ENCODE measurements around the gene WDHD1.
"Not testable (repeated sequence)": the region's sequence is repeated elsewhere in the genome, so short reads cannot be mapped to it uniquely, and the experiment has no call there.

Gene WDHD1, protein sequence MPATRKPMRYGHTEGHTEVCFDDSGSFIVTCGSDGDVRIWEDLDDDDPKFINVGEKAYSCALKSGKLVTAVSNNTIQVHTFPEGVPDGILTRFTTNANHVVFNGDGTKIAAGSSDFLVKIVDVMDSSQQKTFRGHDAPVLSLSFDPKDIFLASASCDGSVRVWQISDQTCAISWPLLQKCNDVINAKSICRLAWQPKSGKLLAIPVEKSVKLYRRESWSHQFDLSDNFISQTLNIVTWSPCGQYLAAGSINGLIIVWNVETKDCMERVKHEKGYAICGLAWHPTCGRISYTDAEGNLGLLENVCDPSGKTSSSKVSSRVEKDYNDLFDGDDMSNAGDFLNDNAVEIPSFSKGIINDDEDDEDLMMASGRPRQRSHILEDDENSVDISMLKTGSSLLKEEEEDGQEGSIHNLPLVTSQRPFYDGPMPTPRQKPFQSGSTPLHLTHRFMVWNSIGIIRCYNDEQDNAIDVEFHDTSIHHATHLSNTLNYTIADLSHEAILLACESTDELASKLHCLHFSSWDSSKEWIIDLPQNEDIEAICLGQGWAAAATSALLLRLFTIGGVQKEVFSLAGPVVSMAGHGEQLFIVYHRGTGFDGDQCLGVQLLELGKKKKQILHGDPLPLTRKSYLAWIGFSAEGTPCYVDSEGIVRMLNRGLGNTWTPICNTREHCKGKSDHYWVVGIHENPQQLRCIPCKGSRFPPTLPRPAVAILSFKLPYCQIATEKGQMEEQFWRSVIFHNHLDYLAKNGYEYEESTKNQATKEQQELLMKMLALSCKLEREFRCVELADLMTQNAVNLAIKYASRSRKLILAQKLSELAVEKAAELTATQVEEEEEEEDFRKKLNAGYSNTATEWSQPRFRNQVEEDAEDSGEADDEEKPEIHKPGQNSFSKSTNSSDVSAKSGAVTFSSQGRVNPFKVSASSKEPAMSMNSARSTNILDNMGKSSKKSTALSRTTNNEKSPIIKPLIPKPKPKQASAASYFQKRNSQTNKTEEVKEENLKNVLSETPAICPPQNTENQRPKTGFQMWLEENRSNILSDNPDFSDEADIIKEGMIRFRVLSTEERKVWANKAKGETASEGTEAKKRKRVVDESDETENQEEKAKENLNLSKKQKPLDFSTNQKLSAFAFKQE

GRCh38 chr14:55026793-55027561 is at the start of gene WDHD1, which contains the start of gene SOCS4:
TSS of gene WDHD1 (minus strand) at chr14:55027099. CDS start at chr14:55026787, 312 bp downstream.
TSS of gene SOCS4 (plus strand) at chr14:55027236. CDS start at chr14:55043042, 15,806 bp downstream.
- DNase-seq = peak; percentile 93

DNA sequence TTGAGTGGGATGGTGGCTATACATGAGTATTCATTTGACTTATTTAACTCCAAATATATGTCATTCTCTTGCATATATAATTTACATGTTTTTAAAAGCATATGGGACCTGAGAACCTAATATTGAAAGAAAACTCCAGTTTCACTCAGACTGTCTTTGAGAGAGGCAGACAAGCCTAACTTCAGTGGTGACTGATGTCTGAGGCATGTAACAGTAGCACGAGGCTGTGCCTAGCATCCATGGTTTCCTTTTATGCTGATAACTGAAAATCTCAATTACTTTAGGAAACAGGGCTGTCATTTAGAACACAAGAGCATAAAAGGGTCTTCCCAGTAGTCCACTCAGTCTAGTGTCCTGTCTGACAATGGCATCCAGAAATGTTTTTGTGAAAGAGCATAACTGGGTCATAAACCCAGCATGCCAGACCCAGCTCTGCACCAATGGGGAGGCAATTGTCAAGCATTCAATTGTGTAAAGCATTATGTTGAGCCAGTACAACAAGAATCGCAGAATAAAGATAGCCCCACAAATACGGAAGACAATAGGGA is 48.8 kb upstream of the WDHD1 start:
- no peak for DNase-seq

- no peak for DNase-seq
Measured at GRCh38 chr14:55074662-55075061, 47.8 kb upstream of the WDHD1 start.

- DNase-seq = no peak
Measured at GRCh38 chr14:55073856-55074255, 47.0 kb upstream of the WDHD1 start.

DNA sequence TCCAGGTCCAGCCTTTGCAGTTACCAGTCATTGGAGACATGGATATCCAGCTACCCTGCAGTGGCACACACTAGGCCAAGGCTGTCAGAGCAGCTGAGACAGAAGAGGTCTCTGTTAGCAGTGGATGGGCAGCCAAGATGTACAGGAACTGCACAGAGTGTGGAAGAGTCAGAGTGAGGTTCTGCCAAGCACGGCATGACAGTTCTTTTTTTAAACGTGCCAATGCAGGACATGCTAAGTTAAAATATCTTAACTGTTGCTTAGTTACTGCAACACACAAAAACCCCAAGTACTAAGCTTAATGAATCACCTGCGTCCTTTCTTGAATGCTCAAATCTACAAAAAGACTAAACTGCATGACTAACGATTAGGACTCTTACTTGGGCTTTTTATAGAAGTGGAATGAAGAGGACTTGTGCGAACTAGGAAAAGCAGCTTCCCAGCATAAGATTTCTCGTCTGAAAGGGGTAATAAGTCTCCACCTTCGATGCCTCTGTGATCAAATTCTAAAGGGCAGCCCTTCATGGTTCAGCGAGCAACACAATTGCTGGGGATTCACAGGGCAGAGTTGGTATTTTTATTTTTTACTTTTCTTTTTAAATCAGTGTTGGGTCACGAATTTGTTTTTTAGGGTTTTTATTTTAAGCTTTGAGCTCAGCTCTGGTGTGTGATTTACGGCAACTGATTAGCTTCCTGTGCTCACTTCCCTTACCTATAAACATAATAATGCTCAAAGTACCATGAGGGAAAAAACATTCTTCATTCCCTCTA is 45.2 kb upstream of the WDHD1 start:
- peak; percentile 31 for DNase-seq

DNA sequence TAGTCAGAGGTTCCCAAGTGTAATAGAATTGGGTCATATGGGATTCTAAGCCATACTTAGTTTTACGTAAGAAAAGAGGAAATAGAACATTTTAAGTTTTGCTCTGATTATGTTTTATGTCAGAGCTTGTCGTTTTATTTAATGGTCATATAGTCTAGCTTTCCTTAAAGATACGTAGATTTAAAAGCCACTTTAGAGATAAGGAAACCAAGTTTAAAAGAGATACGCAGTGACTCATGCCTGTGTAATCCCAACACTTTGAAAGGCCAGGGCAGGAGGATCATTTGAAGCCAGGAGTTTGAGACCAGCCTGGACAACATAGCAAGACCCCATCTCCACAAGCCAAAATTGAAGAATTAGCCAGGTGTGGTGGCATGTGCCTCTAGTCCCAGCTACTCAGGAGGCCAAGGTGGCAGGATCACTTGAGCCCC is 44.1 kb upstream of the WDHD1 start:
- no peak for DNase-seq

GRCh38 chr14:55066223-55066622 is 39.3 kb upstream of the WDHD1 start:
- no peak for DNase-seq

DNA sequence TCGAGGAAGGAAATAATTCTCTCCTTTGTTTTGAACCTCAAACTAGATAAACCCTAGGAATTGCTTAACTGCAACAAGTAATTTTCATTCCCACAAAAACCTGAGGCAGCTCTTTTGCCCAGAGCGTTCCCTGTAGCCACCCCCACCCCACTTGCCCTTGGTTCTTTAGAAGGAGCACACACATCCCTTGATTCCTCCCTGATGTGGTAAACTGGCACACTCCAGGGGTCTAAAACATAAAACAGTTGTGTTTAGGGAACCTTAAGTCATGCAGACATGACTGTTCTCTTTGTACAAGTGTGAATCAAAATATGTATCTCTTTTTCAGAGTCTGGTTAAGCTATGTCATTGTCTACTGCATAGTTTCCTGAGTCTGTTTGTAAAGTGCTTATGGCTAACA is 38.5 kb upstream of the WDHD1 start:
- DNase-seq = no peak

DNA sequence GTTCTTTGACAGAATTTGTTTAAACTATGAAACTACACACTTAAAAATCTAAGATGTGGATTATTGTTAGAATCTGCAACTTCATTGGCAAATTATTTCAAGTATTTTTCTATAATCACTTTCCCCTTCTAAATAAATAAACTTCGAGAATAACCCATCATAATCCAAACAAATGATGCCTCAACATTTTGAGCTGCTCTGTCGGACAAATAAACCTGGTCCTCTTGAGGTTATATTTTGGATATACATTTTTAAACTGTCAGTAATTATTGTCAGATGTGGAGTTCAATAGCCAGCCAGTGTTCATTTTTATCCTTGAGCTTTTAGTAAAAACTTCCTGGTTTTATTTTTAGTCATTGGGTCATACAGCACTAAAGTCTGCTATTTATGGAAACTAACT is 38.0 kb upstream of the WDHD1 start:
- DNase-seq = not testable (repeated sequence)

GRCh38 chr14:55062517-55063351 is 35.8 kb upstream of the WDHD1 start:
- no peak for DNase-seq

DNA sequence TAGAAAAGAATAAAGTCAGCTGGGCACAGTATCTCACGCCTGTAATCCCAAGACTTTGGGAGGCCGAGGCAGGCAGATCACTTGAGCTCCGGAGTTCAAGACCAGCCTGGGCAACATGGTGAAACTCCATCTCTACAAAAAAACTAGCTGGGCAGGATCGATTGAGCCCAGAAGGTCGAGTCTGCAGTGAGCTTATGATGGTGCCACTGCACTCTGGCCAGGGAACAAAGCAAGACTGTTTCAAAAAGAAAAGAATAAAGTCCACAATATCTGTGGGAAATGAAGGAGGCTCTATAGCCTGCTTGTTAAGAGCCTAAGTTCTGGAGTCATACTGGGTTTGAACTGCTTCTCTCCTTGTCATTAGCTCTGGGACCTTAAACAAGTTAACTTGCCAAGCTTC is 32.4 kb upstream of the WDHD1 start:
- DNase-seq = no peak

- DNase-seq = no peak
Measured at GRCh38 chr14:55057919-55058318, 31.0 kb upstream of the WDHD1 start.

DNA sequence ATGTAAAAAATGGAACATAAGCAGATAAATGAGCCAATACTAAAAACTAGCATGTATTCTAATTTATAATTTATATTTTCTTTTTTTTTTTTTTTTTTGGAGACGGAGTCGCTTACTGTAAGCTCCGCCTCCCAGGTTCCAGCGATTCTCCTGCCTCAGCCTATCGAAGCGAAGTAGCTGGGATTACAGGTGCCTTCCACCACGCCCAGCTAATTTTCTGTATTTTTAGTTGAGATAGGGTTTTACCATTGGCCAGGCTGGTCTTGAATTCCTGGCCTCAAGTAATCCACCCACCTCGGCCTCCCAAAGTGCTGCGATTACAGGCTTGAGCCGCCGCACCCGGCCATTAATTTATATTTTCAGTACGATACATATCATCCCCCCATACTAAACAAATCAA is 27.2 kb upstream of the WDHD1 start:
- DNase-seq = no peak

DNA sequence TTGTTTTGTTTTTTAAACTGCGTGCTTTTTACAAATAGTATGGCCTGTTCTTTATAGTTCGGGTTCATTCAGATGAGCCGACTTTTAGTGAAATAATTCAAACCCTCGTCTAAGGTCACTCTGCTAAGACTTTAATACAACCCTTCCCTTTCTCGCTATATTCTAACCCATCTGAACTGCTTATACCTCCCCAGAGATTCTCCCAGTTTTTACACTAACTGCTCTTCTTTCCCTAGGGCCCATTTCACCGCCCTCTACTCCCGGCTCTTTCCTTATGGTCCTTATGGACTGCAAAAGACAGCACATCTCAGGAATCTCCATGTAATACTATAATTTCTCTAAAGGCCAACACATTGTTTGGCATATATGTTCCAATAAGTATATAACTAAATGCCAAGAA is 26.6 kb upstream of the WDHD1 start:
- DNase-seq = no peak

GRCh38 chr14:55053018-55053417 is 26.1 kb upstream of the WDHD1 start:
- DNase-seq = no peak

DNA sequence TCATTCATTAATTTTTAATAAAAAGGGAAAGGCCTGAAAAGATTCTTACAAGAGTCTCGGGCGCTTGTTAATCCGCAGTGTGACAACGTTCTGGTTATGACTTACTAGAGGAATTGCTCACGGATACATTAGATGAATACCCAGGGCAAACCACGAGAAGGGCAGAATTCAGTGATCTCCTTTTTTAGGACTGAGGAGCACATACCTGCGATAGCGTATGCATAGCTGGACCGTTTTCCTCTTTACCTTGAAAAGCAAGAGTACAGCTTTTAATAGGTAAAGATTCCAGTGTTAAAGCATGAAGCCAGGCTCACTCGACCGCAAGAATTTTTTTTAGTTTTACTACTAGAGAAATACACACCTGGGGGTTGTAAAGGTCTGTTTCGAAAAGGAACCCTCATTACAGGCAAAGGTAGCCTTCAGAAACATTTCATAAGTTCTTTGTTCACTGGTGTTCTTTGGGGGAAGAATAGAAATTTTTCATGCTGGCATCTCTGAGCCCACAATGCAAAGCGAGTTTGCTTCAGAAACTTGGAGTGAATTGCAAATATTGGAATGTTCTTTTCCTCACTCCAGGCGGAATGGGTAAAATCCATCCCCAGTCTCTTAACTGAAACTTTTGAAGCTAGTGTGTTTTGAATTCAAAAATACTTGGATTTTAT is 25.5 kb upstream of the WDHD1 start:
- DNase-seq = no peak

- peak; percentile 92 for DNase-seq
Measured at GRCh38 chr14:55051423-55052268, 24.7 kb upstream of the WDHD1 start, which contains the start of gene MAPK1IP1L. TSS of gene MAPK1IP1L (plus strand) at chr14:55051647. CDS start at chr14:55061684, 10,037 bp downstream.

GRCh38 chr14:55051165-55051422 is 24.2 kb upstream of the WDHD1 start:
- DNase-seq = no peak

- DNase-seq = no peak
Measured at GRCh38 chr14:55048900-55049436, 22.1 kb upstream of the WDHD1 start.

Data from T1000 (cell line).